ENCODE results near the gene TARBP1. TPM values are rescaled to one million over a fixed set of nuclear protein-coding genes. Genes with fewer than 3 reads are reported as not detected.
"Not testable (repeated sequence)": the region's sequence is repeated elsewhere in the genome, so short reads cannot be mapped to it uniquely, and the experiment has no call there.

Gene TARBP1
- total and polyA plus RNA-seq, 3 donors from 2014 or later, result 29.5 to 39.8 (median 31.3) TPM

DNA sequence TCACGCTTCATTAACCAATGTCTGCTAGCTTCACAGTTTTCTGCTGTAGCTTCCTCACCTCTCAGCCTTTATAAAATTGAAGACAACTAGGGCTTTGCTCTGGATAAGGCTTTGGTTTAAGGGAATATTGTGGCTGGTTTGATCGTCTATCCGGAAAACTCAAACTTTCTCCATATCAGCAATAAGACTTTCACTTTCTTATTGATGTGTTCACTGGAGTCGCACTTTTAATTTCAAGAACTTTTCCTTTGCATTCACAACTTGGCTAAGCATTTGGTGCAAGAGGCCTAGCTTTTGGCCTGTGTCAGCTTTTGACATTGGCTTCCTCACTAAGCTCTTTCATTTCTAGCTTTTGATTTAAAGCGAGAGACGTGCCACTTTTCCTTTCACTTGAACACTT lies 92.9 kb downstream of the TARBP1 start:
- no peak overlapping the region for H3K4me3 ChIP-seq
- 90 to 94% methylated on average over 6 of the region's 6 CpGs for WGBS, 2 donors
- H3K9me3 ChIP-seq, result no peaks in the 10 kb centered on the region
- H3K4me1 ChIP-seq, result no peaks in the 10 kb centered on the region
- intact Hi-C loops (cut with DNase I; ENCODE audit: low total_unique reads), result no loop called here
- H3K27ac ChIP-seq, result no peak overlapping the region
- H3K36me3 ChIP-seq (ENCODE audit: low read depth, missing control alignments), result no peaks in the 10 kb centered on the region
- TF ChIP-seq, protein P1, sequence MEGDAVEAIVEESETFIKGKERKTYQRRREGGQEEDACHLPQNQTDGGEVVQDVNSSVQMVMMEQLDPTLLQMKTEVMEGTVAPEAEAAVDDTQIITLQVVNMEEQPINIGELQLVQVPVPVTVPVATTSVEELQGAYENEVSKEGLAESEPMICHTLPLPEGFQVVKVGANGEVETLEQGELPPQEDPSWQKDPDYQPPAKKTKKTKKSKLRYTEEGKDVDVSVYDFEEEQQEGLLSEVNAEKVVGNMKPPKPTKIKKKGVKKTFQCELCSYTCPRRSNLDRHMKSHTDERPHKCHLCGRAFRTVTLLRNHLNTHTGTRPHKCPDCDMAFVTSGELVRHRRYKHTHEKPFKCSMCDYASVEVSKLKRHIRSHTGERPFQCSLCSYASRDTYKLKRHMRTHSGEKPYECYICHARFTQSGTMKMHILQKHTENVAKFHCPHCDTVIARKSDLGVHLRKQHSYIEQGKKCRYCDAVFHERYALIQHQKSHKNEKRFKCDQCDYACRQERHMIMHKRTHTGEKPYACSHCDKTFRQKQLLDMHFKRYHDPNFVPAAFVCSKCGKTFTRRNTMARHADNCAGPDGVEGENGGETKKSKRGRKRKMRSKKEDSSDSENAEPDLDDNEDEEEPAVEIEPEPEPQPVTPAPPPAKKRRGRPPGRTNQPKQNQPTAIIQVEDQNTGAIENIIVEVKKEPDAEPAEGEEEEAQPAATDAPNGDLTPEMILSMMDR (IDR thresholded peaks at IDR 0.05), result no peak
- TF ChIP-seq POLR2A (IDR thresholded peaks at IDR 0.05), result no peak
- DNase-seq, result no peak
- no peaks in the 10 kb centered on the region for H3K27me3 ChIP-seq

DNA sequence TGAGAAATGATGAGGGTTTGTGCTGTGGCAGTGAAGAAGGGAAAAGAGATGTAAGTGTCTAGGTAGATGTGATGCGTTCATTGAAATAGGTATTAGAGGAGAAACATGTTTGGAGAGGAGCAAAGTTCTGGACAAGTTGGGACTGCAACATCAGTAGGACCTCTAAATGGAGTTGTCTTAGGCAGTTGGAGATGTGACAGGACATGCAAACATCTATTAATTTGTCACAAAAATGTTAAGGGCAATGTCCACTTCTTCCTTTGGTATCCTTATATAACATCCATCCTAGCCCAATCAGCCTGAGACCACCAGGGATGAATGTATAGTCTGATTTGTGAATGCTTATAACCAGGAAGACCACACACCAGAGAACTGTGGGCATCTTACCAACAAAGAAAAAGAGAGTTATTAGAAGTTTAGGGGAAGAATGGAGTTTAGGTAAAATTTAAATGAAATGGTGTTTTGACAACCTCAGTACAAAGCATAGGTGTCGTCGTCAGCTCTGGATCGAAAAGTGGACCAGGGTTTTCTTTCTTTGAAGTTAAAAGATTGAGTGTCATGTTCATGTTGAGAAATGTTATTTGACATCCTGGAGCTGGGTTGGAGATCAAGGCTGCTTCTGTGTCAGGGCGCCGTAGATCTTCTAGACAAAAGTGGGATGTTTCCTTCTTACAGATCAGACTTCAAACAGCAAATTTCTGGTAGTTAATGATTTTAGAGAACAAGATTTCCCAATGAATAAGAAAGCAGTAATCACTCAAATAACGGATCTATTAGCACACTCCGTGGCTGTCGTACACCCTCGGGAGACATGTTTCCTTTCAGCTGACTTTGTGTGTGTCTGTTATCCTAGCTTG lies 97.1 kb downstream of the TARBP1 start:
- Histone ChIP-seq H3K27ac (no peak overlapping the region), H3K4me3 (no peak overlapping the region), H3K36me3 (ENCODE audit: low read depth, missing control alignments) (no peaks in the 10 kb centered on the region), H3K27me3 (no peaks in the 10 kb centered on the region), H3K4me1 (no peaks in the 10 kb centered on the region), H3K9me3 (no peaks in the 10 kb centered on the region)
- WGBS, 2 donors, result 89 to 95% methylated on average over 10 of the region's 10 CpGs
- intact Hi-C loops (cut with DNase I; ENCODE audit: low total_unique reads), result no loop called here
- no peak for DNase-seq
- TF ChIP-seq, protein P1 (IDR thresholded peaks at IDR 0.05), result no peak
- no peak for TF ChIP-seq POLR2A (IDR thresholded peaks at IDR 0.05)

DNA sequence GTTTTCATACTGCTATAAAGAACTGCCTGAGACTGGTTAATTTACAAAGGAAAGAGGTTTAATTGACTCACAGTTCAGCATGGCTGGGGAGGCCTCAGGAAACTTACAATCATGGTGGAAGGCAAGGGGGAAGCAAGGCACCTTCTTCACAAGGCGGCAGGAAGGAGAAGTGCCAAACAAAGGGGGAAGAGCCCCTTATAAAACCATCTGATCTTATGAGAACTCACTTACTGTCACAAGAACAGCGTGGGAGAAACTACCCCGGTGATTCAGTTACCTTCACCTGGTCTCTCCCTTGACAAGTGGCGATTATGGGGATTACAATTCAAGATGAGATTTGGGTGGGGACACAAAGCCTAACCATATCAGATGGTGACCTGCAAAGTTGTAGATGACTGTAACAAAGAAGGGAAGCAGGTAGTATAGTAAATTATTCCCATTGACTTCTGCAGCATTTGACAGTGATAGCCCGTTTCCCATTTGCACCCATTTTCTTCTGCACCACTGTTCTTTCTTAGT lies 99.3 kb downstream of the TARBP1 start:
- 95 to 96% methylated on average over 5 of the region's 5 CpGs for WGBS, 2 donors
- H3K4me3 ChIP-seq; H3K4me1 ChIP-seq; DNase-seq; H3K9me3 ChIP-seq; H3K27ac ChIP-seq; intact Hi-C loops (cut with DNase I; ENCODE audit: low total_unique reads); H3K27me3 ChIP-seq; H3K36me3 ChIP-seq (ENCODE audit: low read depth, missing control alignments): not testable (repeated sequence)

DNA sequence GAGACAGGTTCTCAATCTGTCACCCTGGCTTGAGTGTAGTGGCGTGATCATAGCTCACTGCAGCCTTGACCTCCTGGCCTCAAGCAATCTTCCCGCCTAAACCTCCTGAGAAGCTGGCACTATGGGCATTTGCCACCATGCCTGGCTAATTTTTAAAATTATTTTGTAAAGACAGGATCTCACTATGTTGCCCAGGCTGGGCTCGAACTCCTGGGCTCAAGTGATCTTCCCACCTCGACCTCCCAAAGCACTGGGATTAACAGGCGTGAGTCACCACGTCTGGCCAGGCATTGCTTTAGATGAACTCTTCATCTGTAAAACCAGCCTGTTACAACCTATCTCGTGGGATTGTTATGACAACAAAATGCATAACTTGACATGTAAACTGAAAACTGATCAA lies 103.3 kb downstream of the TARBP1 start:
- Histone ChIP-seq H3K36me3 (ENCODE audit: low read depth, missing control alignments) (no peaks in the 10 kb centered on the region), H3K27me3 (no peaks in the 10 kb centered on the region), H3K27ac (no peak overlapping the region), H3K9me3 (no peaks in the 10 kb centered on the region), H3K4me1 (peaks cover 7% of the 10 kb centered on the region), H3K4me3 (no peak overlapping the region)
- intact Hi-C loops (cut with DNase I; ENCODE audit: low total_unique reads), result no loop called here
- no peak for TF ChIP-seq POLR2A (IDR thresholded peaks at IDR 0.05)
- TF ChIP-seq, protein P1 (IDR thresholded peaks at IDR 0.05), result no peak
- DNase-seq, result no peak
- WGBS, 2 donors, result 89 to 90% methylated on average over 7 of the region's 7 CpGs

DNA sequence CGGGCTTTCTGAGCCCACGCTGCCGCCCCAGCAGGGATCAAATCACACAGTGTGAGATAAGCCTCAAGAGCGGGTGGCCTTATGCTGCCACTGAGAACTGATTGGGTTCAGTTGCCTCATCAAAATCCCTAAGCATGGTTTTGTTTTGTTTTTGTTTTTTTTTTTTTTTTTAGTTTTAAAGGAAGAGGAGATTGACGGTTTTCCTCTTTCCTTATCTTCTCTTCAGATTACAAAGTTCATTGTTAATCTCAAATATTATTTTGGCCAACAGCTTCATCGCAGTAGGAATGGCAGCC lies 105.1 kb downstream of the TARBP1 start:
- TF ChIP-seq, protein P1 (IDR thresholded peaks at IDR 0.05), result no peak
- TF ChIP-seq POLR2A (IDR thresholded peaks at IDR 0.05), result no peak
- H3K9me3 ChIP-seq, result no peaks in the 10 kb centered on the region
- peaks cover 7% of the 10 kb centered on the region for H3K4me1 ChIP-seq
- intact Hi-C loops (cut with DNase I; ENCODE audit: low total_unique reads), result no loop called here
- no peaks in the 10 kb centered on the region for H3K36me3 ChIP-seq (ENCODE audit: low read depth, missing control alignments)
- 4 to 6% methylated on average over 6 of the region's 6 CpGs for WGBS, 2 donors
- no peak for DNase-seq
- H3K4me3 ChIP-seq, result peak overlapping the region; percentile 68 to 79
- peak overlapping the region; percentile 82 to 88 for H3K27ac ChIP-seq
- H3K27me3 ChIP-seq, result no peaks in the 10 kb centered on the region

Data from testis (tissue), 3 donors.